GM19239 (cell line): ENCODE measurements around the gene KIRREL3.

Source experiments
- DNase-seq: peaks from one replicate; pipeline ENCODE4 v3.0.0; 2011; ENCODE audit warnings: low spot score; ENCODE audit not compliant: insufficient read length
- FAIRE-seq: peaks from 2 replicates; lab custom pipeline; 2011; peaks lifted over from hg19 to GRCh38; lab: Jason Lieb, UNC

Gene KIRREL3

DNA sequence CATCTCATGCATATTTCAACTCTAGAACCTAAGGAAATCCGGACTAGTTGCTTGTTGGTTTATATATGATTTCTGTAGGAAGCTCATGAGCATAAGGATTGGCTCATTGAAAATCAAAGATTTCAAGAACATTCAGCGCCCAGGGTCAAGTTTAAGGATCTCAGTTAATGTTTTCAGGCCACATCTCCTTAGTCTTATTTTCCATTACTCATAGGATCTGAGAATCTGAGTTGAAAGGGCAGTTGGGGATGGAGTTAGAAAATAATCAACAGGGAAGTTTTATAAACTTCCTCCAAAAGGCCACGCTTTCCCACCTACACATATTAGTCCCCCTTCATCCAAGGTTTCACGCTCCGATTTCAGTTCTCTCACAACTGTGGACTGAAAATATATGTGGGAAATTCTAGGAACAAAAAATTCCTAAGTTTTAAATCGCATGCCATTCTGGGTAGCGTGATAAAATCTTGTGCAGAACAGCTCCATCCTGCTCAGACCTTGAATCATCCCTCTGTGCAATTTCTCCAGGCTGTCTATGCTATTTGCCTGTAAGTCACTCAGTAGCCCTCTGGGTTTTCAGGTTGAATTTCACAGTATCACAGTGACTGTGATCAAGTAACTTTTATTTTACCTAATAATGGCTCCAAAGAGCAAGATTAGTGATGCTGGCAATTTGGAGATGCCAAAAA, 160.2 kb downstream of the KIRREL3 start:
- FAIRE-seq (no peak), DNase-seq (no peak)

GRCh38 chr11:126839496-126839895, 161.1 kb downstream of the KIRREL3 start:
- no peak for DNase-seq

GRCh38 chr11:126838779-126839178, 161.8 kb downstream of the KIRREL3 start:
- FAIRE-seq (no peak), DNase-seq (no peak)

More at GRCh38 chr11:126839496-126839895, 161.1 kb downstream of the KIRREL3 start:
- no peak for FAIRE-seq

- no peak for DNase-seq
- FAIRE-seq = no peak
Measured at GRCh38 chr11:126837581-126837980, 163.0 kb downstream of the KIRREL3 start.

- FAIRE-seq = no peak
Measured at GRCh38 chr11:126834573-126834972, 166.0 kb downstream of the KIRREL3 start.

DNA sequence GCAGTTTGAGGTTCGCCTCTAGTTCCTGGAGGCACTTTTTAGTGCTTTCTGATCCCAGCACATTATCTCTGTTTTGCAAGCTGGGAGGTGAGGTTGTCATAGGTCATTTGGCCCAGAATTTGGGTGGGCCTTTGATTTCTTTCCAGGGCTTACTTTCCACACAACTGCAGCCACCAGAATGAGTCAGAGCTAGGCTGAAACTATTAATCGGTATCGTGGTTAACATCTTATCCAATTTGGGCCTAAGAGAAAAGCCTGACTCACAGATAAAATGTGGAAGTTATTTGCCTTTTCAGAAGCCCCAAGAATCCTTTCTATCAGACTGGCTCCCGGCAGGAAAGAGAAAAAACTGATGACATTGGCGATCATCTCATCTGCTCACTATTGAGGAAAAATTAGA, 166.4 kb downstream of the KIRREL3 start:
- DNase-seq = no peak
- no peak for FAIRE-seq

More at GRCh38 chr11:126834573-126834972, 166.0 kb downstream of the KIRREL3 start:
- no peak for DNase-seq

GRCh38 chr11:126833065-126833464, 167.5 kb downstream of the KIRREL3 start:
- no peak for DNase-seq
- FAIRE-seq = no peak

- DNase-seq (no peak), FAIRE-seq (no peak)
Measured at GRCh38 chr11:126832387-126832786, 168.2 kb downstream of the KIRREL3 start.

DNA sequence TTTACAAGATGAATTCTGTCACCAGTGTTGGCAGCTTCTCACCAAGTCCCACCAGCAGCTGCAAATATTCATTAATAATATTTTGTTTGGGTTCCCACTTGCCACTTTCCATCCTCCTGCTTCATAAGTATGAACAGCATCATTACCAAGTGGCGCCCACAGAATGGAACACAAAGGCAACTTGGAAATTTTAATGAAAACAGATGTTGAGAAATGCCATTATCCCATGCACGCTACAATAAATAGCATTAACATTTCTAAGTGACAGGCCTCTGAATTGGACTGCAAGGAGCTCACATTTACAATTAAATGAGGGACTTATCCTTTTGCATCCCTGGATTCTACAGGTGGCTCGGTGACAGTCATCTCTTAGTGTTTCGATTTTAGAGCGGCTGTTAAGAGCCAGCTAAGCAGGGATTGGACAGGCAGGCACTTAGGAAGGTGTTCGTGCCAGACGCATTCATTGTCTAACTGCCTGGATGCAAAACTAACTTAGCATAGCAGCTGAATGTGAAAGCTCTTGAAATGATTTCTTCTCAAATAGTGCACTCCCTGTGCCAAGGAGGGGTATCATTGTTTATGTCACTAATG, 170.3 kb downstream of the KIRREL3 start:
- DNase-seq = no peak
- no peak for FAIRE-seq

DNA sequence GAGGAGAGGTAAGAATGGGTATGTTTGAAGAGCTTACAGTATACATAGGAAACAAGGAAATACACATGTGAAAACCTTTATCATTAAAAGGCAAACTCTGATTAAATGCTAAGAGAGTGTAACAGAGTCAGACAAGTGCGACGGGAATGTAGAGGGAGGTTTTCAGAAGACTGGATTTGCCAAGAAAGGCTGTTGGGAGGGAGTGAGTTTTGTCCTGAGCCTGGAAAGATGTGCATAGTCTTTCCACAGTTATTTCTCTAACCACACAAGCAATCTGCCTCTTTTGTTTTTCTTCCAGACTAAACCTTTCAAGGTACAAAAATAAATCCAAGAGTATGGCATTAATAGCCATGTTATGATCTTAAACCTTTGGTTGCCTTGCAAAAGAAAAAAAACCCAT, 170.9 kb downstream of the KIRREL3 start:
- DNase-seq = no peak

GRCh38 chr11:126824035-126824607, 176.4 kb downstream of the KIRREL3 start:
- DNase-seq (no peak), FAIRE-seq (no peak)

More for the DNA sequence above, 170.9 kb downstream of the KIRREL3 start:
- FAIRE-seq = no peak

DNA sequence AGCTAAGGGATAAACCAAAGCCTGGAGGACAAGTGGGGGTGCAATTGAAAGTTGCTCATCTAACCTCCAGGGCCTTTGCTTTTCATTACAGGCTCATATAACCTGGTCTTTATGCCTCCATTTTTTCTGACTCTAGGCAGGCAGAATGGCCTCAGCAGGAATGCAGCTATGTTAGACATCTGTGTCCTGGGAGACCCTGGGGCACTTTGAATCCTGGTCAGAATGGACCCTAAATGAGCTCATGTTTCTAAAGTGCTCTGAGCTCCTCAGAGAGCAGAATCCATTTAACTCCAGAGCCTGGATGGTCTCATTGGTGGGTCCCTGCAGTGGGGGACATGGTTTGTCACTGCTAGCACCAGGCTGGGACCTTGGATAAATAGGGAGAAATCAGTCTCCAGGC, 177.3 kb downstream of the KIRREL3 start:
- DNase-seq (no peak), FAIRE-seq (no peak)

DNA sequence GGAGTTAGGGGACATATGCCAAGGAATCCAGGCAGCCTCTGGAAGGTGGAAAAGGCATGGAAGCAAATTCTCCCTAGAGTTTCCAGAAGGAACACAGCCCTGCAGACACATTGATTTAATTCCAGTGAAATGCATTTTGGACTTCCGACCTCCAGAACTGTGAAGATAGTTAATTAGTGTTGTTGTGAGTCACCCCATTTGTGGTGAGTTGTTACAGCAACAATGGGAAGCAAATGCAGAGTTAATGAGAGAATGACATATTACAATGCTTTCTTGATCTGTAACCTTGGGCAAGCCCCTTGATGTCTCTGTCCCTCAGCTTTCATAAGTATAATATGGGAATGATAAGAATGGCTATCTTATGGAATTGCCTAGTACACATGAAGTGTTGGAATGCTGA, 178.7 kb downstream of the KIRREL3 start:
- no peak for FAIRE-seq
- DNase-seq = no peak

GRCh38 chr11:126819194-126819593, 181.4 kb downstream of the KIRREL3 start:
- DNase-seq (no peak), FAIRE-seq (no peak)

DNA sequence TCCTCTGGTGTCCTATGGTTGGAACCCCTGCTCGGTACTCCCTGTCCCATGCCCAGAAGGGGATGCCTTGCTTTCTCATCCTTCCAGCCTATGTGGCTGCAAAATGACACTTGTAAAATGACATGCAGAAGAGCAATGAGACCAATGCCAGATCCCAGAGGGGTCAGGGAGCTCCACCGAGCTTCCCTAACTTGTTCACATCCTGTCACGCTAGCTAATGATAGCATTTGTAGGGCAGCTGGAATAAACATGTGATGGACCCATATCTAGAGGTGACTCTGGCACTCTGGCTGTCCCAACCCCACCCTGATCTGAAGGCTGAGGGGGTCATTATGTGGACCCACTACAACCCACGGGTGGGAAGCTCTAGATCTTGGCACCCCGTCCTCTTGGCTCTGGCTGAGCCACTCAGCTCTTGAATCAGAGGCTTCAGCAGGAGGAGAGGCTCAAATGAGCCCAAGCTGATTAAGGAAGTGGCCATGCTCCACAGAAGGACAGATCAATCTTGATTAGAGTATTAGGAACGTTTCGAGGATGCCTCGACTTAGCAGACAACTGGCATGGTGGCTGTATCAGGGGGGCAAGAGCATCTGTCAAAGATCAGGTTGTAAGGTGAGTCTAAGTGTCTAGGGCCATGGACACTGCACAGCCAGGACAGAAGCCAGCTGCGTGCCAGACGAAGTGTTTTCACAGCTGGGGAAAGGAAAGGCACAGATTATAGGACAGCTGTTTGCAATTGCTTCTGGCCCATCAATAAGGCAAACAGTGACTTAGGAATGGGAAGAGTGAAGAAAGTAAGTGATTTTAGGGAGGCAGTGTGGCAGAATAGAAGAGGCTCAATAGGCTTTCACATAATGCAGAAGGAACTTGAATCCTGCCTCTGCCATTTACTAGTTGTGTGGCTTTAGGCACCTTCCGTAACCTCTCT, 182.8 kb downstream of the KIRREL3 start:
- FAIRE-seq (no peak), DNase-seq (no peak)

- DNase-seq = no peak
Measured at GRCh38 chr11:126817096-126817495, 183.5 kb downstream of the KIRREL3 start.

GRCh38 chr11:126816645-126817044, 183.9 kb downstream of the KIRREL3 start:
- FAIRE-seq (no peak), DNase-seq (no peak)

More at GRCh38 chr11:126817096-126817495, 183.5 kb downstream of the KIRREL3 start:
- no peak for FAIRE-seq

DNA sequence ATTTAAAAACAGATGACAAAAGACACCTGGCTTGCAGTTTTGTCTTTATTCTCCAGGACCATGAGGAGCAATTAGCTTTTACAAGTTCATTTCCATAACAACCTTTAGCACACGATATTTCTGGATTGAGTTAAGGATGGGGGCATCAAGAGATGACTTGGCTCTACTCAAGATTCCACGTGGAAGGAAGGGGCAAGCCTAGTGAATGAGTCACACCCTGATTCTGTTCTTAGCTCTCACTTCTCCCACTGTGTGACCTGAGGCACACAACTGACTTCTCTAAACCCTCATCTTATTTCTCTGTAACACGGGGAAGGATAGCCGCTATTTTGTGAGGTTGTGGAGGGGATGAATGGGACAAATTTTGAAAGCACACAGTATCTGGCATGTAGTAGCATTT, 185.5 kb downstream of the KIRREL3 start:
- FAIRE-seq = no peak
- DNase-seq = no peak

- DNase-seq (no peak), FAIRE-seq (no peak)
Measured at GRCh38 chr11:126810776-126811175, 189.8 kb downstream of the KIRREL3 start.

GRCh38 chr11:126809514-126810289, 190.9 kb downstream of the KIRREL3 start:
- FAIRE-seq (no peak), DNase-seq (no peak)
